Chondrocyte (in vitro differentiated cells): Measurements from ENCODE around the gene MDFIC. TPM values are rescaled to one million over a fixed set of nuclear protein-coding genes. Genes with fewer than 3 reads are reported as not detected.

Experiments used
- DNase-seq: peaks from one replicate; pipeline ENCODE4 v3.0.0; 2021; ENCODE audit warnings: mixed read lengths, low spot score
- H3K27ac Mint-ChIP-seq: one replicate; pipeline ENCODE4 v1.8.0; 2021; ENCODE audit warnings: mild to moderate bottlenecking, moderate library complexity, mixed read lengths; ENCODE audit not compliant: unreplicated experiment
- H3K27me3 Mint-ChIP-seq: 2 replicates; pipeline ENCODE4 v1.8.0; 2021; ENCODE audit warnings: low read depth, mixed read lengths
- H3K36me3 Mint-ChIP-seq: 2 replicates; pipeline ENCODE4 v1.8.0; 2021; ENCODE audit warnings: low read depth, mixed read lengths
- H3K4me1 Mint-ChIP-seq: 2 replicates; pipeline ENCODE4 v1.8.0; 2021; ENCODE audit warnings: low read depth, mild to moderate bottlenecking, mixed read lengths
- H3K4me3 Mint-ChIP-seq: one replicate; pipeline ENCODE4 v1.8.0; 2021; ENCODE audit warnings: mild to moderate bottlenecking, moderate library complexity, mixed read lengths; ENCODE audit not compliant: unreplicated experiment
- H3K9me3 Mint-ChIP-seq: 2 replicates; pipeline ENCODE4 v1.8.0; 2021; ENCODE audit warnings: low read depth, mixed read lengths
- total RNA-seq: library from RNA; stranded (reverse); gene quantifications from 3 replicates; pipeline ENCODE4 v1.2.1, GENCODE V29; 2021
- TF ChIP-seq, protein P1 (sequence below): fragments of 200-600 bp; sonication (generic); IDR thresholded peaks from 2 replicates; pipeline ENCODE4 v1.5.0; 2021; ENCODE audit warnings: antibody characterized with exemption, mild to moderate bottlenecking, moderate library complexity

The MDFIC gene
- total RNA-seq, 1 donor from 2014 or later = 15.6 TPM

DNA sequence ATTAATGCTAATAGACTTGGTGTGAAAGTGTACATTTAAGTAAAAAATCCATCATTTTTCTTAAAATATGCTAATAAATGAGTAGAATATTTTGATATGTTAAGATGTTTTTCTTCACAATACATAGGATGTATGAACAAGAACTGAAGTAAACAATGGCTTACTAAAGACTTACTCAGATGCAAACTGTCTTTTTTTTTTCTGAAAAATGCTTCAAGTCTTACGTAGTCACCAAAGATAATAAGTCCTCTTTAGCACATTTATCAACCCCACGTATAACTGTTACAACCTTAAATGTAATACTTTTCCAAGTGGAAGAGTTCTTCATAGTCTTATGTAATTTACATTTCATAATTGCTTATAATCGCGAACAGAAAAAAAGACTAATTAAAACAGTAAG is 54.8 kb downstream of the MDFIC start:
- TF ChIP-seq, protein P1, sequence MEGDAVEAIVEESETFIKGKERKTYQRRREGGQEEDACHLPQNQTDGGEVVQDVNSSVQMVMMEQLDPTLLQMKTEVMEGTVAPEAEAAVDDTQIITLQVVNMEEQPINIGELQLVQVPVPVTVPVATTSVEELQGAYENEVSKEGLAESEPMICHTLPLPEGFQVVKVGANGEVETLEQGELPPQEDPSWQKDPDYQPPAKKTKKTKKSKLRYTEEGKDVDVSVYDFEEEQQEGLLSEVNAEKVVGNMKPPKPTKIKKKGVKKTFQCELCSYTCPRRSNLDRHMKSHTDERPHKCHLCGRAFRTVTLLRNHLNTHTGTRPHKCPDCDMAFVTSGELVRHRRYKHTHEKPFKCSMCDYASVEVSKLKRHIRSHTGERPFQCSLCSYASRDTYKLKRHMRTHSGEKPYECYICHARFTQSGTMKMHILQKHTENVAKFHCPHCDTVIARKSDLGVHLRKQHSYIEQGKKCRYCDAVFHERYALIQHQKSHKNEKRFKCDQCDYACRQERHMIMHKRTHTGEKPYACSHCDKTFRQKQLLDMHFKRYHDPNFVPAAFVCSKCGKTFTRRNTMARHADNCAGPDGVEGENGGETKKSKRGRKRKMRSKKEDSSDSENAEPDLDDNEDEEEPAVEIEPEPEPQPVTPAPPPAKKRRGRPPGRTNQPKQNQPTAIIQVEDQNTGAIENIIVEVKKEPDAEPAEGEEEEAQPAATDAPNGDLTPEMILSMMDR = no peak
- Mint-ChIP-seq H3K4me1 (peaks cover 12% of the 10 kb centered on the region), H3K27ac (no peak overlapping the region), H3K27me3 (no peaks in the 10 kb centered on the region), H3K4me3 (no peak overlapping the region), H3K36me3 (peaks cover 2% of the 10 kb centered on the region), H3K9me3 (no peaks in the 10 kb centered on the region)
- no peak for DNase-seq

DNA sequence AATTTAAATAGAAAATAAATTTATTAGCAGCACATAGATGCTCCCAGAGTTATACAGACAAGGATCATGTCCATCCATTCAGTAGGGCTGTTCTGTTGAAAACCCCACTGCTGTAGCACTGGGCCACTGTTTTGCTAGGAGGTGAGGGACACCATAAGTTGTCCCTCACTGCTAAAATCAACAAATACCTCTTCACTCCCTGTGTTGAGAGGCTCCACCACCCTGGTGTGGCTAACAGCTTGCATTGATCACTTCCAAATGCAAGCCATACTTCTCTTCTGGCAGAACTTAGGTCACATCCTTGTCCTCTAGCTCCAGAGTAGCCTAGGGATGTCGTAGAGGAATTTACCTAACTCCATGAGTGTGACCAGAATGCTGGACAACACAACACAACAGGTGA is 55.4 kb downstream of the MDFIC start:
- no peaks in the 10 kb centered on the region for H3K9me3 Mint-ChIP-seq

DNA sequence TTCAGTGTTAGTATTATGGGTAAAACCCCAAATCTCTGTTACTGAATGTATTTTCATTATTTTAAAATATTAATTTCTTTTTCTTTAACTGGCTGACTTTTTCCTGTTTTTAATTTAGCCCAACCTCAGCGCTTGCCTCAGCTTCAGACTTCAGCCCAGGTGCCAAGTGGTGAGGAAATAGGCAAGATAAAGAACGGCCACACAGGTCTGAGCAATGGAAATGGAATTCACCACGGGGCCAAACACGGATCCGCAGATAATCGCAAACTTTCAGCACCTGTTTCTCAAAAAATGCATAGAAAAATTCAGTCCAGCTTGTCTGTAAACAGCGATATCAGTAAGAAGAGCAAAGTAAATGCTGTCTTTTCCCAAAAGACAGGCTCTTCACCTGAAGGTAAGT is 57.5 kb downstream of the MDFIC start:
- TF ChIP-seq, protein P1 = no peak
- Mint-ChIP-seq H3K4me1 (no peaks in the 10 kb centered on the region), H3K36me3 (peaks cover 2% of the 10 kb centered on the region), H3K27me3 (no peaks in the 10 kb centered on the region), H3K27ac (no peak overlapping the region), H3K9me3 (no peaks in the 10 kb centered on the region), H3K4me3 (no peak overlapping the region)
- no peak for DNase-seq

More for the DNA sequence above, 55.4 kb downstream of the MDFIC start:
- no peaks in the 10 kb centered on the region for H3K27me3 Mint-ChIP-seq
- H3K4me3 Mint-ChIP-seq = no peak overlapping the region
- TF ChIP-seq, protein P1 = no peak
- DNase-seq = no peak
- peaks cover 12% of the 10 kb centered on the region for H3K4me1 Mint-ChIP-seq
- H3K36me3 Mint-ChIP-seq = peaks cover 2% of the 10 kb centered on the region
- no peak overlapping the region for H3K27ac Mint-ChIP-seq

DNA sequence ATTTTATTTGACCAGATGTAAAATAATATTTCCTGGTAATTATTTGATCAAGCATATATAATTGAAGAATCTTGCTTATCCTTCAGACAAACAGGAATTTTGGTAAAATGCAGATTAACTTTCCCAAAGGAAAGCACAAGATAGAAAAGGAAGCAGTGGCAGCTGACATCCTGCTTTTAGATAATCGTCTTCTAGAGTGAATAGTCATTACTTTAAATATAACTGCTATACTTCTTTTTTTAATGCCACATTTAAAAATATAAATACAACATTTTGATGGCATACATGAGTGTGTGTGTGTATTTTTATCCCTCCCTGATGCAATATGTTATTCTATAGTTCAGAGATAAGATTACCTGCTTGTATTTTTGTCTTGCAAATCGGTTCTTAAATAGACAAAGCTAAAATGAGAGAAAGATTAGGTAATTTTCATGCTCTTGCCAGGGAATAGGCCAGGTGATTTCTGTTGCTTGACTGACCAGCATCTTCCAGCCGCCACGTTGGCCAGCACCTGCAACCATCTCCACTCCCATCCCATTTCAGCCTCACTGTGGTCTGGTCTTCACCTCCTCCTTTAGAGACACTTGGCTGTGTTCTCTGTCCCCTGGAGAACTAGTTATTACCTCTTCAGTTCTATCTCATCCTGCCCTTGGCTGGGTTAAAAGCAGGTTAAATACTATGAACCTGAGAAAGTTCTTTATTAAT is 58.1 kb downstream of the MDFIC start:
- Mint-ChIP-seq H3K27ac (no peak overlapping the region), H3K36me3 (peaks cover 2% of the 10 kb centered on the region), H3K27me3 (no peaks in the 10 kb centered on the region), H3K4me1 (no peaks in the 10 kb centered on the region), H3K9me3 (no peaks in the 10 kb centered on the region), H3K4me3 (no peak overlapping the region)
- no peak for DNase-seq
- TF ChIP-seq, protein P1 = no peak

DNA sequence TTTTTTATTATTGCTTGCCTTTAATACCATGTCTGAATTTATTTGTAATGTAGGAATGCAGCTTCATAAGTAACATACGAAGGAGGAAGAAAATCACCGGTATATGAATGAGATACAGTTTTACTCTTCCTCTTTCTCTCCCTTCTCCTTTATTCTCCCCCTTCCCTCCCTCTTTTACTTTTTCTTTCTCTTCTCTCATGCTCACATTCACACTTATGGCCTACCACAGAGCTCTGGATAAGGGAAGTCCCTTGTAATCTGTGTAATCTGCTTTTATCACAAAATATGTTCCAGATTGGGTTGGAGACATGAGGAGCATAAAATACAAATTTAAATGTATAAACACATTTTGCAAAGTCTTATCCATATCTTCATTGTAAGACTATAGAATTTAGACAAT is 59.4 kb downstream of the MDFIC start:
- no peak for DNase-seq
- H3K36me3 Mint-ChIP-seq = peaks cover 2% of the 10 kb centered on the region
- peaks cover under 1% of the 10 kb centered on the region for H3K4me1 Mint-ChIP-seq
- no peaks in the 10 kb centered on the region for H3K27me3 Mint-ChIP-seq
- TF ChIP-seq, protein P1 = no peak
- H3K4me3 Mint-ChIP-seq = no peak overlapping the region
- H3K27ac Mint-ChIP-seq = no peak overlapping the region
- no peaks in the 10 kb centered on the region for H3K9me3 Mint-ChIP-seq
